ENCODE results near the gene RNF114. TPM values are rescaled to one million over a fixed set of nuclear protein-coding genes. Genes with fewer than 3 reads are reported as not detected.

The RNF114 gene
- polyA plus RNA-seq, 1 donor from 2014 or later, result 109 TPM

GRCh38 chr20:49941456-49941855 lies 5.3 kb downstream of the RNF114 start:
- Histone ChIP-seq H2AFZ (ENCODE audit: low read depth, low read length) (no peak overlapping the region), H3K27ac (ENCODE audit: low read length) (no peak overlapping the region), H4K20me1 (ENCODE audit: insufficient read depth) (no peaks in the 10 kb centered on the region), H3K4me2 (ENCODE audit: low read length) (no peak overlapping the region), H3K9me3 (ENCODE audit: low read length) (no peaks in the 10 kb centered on the region), H3K4me3 (ENCODE audit: low read length) (no peak overlapping the region), H3K9ac (ENCODE audit: low read length) (no peak overlapping the region), H3F3A (ENCODE audit: insufficient read depth, low read length, poor library complexity, severe bottlenecking) (no peaks in the 10 kb centered on the region), H3K9me2 (ENCODE audit: insufficient read depth, low read length) (no peaks in the 10 kb centered on the region), H3K27me3 (ENCODE audit: insufficient read depth, low read depth, low read length) (no peaks in the 10 kb centered on the region), H3K79me2 (replicated peaks; ENCODE audit: insufficient read depth, low read length) (peaks cover 49% of the 10 kb centered on the region), H3K36me3 (ENCODE audit: insufficient read depth, low read length) (peaks cover 7% of the 10 kb centered on the region)
- TF ChIP-seq EP300 (conservative IDR thresholded peaks at IDR 0.05; ENCODE audit: poor library complexity, severe bottlenecking) (no peak), SMC3 (conservative IDR thresholded peaks at IDR 0.05; ENCODE audit: poor library complexity) (no peak), MXI1 (conservative IDR thresholded peaks at IDR 0.05; ENCODE audit: poor library complexity, severe bottlenecking) (no peak), POLR2AphosphoS5 (IDR thresholded peaks at IDR 0.05) (no peak)

GRCh38 chr20:49942303-49942702 lies 6.1 kb downstream of the RNF114 start:
- no peaks in the 10 kb centered on the region for H4K20me1 ChIP-seq (ENCODE audit: insufficient read depth)
- no peak overlapping the region for H3K4me3 ChIP-seq (ENCODE audit: low read length)
- no peaks in the 10 kb centered on the region for H3K9me2 ChIP-seq (ENCODE audit: insufficient read depth, low read length)
- H3K27me3 ChIP-seq (ENCODE audit: insufficient read depth, low read depth, low read length), result no peaks in the 10 kb centered on the region
- peaks cover 41% of the 10 kb centered on the region for H3K79me2 ChIP-seq (replicated peaks; ENCODE audit: insufficient read depth, low read length)
- no peak overlapping the region for H3K9ac ChIP-seq (ENCODE audit: low read length)
- no peak overlapping the region for H3K4me2 ChIP-seq (ENCODE audit: low read length)
- no peaks in the 10 kb centered on the region for H3F3A ChIP-seq (ENCODE audit: insufficient read depth, low read length, poor library complexity, severe bottlenecking)
- TF ChIP-seq EP300 (conservative IDR thresholded peaks at IDR 0.05; ENCODE audit: poor library complexity, severe bottlenecking), result no peak
- TF ChIP-seq SMC3 (conservative IDR thresholded peaks at IDR 0.05; ENCODE audit: poor library complexity), result no peak
- TF ChIP-seq RAD21 (conservative IDR thresholded peaks at IDR 0.05), result no peak
- no peak for TF ChIP-seq CTCF (IDR thresholded peaks at IDR 0.05; ENCODE audit: poor library complexity, severe bottlenecking)
- TF ChIP-seq EZH2 (IDR thresholded peaks at IDR 0.05; ENCODE audit: borderline replicate concordance, insufficient read depth, low read length, poor library complexity, severe bottlenecking), result no peak
- no peak for TF ChIP-seq REST (IDR thresholded peaks at IDR 0.05; ENCODE audit: borderline replicate concordance)
- TF ChIP-seq MXI1 (conservative IDR thresholded peaks at IDR 0.05; ENCODE audit: poor library complexity, severe bottlenecking), result no peak
- H3K9me3 ChIP-seq (ENCODE audit: low read length), result no peaks in the 10 kb centered on the region
- H3K36me3 ChIP-seq (ENCODE audit: insufficient read depth, low read length), result peaks cover 8% of the 10 kb centered on the region
- H3K27ac ChIP-seq (ENCODE audit: low read length), result no peak overlapping the region
- no peak overlapping the region for H2AFZ ChIP-seq (ENCODE audit: low read depth, low read length)

GRCh38 chr20:49942942-49943341 lies 6.7 kb downstream of the RNF114 start:
- Histone ChIP-seq H3K9me3 (ENCODE audit: low read length) (no peaks in the 10 kb centered on the region), H3K27ac (ENCODE audit: low read length) (no peak overlapping the region), H3K4me3 (ENCODE audit: low read length) (no peak overlapping the region), H3K9ac (ENCODE audit: low read length) (no peak overlapping the region), H4K20me1 (ENCODE audit: insufficient read depth) (no peaks in the 10 kb centered on the region), H3K9me2 (ENCODE audit: insufficient read depth, low read length) (no peaks in the 10 kb centered on the region), H3K27me3 (ENCODE audit: insufficient read depth, low read depth, low read length) (no peaks in the 10 kb centered on the region), H3K4me2 (ENCODE audit: low read length) (no peak overlapping the region), H2AFZ (ENCODE audit: low read depth, low read length) (no peak overlapping the region), H3F3A (ENCODE audit: insufficient read depth, low read length, poor library complexity, severe bottlenecking) (no peaks in the 10 kb centered on the region), H3K36me3 (ENCODE audit: insufficient read depth, low read length) (peaks cover 8% of the 10 kb centered on the region), H3K79me2 (replicated peaks; ENCODE audit: insufficient read depth, low read length) (peaks cover 34% of the 10 kb centered on the region)
- no peak for TF ChIP-seq CTCF (IDR thresholded peaks at IDR 0.05; ENCODE audit: poor library complexity, severe bottlenecking)
- TF ChIP-seq TAF1 (IDR thresholded peaks at IDR 0.05; ENCODE audit: low read depth), result no peak
- TF ChIP-seq EP300 (conservative IDR thresholded peaks at IDR 0.05; ENCODE audit: poor library complexity, severe bottlenecking), result no peak
- no peak for TF ChIP-seq MXI1 (conservative IDR thresholded peaks at IDR 0.05; ENCODE audit: poor library complexity, severe bottlenecking)
- no peak for TF ChIP-seq REST (IDR thresholded peaks at IDR 0.05; ENCODE audit: borderline replicate concordance)
- no peak for TF ChIP-seq RAD21 (conservative IDR thresholded peaks at IDR 0.05)
- no peak for TF ChIP-seq SMC3 (conservative IDR thresholded peaks at IDR 0.05; ENCODE audit: poor library complexity)
- no peak for TF ChIP-seq EZH2 (IDR thresholded peaks at IDR 0.05; ENCODE audit: borderline replicate concordance, insufficient read depth, low read length, poor library complexity, severe bottlenecking)
- no peak for TF ChIP-seq POLR2AphosphoS5 (IDR thresholded peaks at IDR 0.05)
